ENCODE results near the gene ARF6.
"Not testable (repeated sequence)": the region's sequence is repeated elsewhere in the genome, so short reads cannot be mapped to it uniquely, and the experiment has no call there.

DNA sequence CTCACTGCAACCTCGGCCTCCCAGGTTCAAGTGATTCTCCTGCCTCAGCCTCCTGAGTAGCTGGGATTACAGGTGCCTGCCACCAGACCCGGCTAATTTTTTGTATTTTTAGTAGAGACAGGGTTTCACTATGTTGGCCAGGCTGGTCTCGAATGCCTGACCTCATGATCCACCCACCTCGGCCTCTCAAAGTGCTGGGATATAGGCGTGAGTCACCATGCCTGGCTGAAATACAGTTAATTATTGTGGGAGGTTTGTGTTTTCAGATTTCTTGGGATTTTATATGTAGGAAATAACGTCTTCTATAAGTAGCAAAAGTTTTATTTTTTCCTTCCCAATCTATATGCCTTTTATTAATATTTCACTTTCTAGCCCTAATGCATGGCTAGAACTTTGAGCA, 19.3 kb upstream of the ARF6 start:
- TF ChIP-seq, protein P1, sequence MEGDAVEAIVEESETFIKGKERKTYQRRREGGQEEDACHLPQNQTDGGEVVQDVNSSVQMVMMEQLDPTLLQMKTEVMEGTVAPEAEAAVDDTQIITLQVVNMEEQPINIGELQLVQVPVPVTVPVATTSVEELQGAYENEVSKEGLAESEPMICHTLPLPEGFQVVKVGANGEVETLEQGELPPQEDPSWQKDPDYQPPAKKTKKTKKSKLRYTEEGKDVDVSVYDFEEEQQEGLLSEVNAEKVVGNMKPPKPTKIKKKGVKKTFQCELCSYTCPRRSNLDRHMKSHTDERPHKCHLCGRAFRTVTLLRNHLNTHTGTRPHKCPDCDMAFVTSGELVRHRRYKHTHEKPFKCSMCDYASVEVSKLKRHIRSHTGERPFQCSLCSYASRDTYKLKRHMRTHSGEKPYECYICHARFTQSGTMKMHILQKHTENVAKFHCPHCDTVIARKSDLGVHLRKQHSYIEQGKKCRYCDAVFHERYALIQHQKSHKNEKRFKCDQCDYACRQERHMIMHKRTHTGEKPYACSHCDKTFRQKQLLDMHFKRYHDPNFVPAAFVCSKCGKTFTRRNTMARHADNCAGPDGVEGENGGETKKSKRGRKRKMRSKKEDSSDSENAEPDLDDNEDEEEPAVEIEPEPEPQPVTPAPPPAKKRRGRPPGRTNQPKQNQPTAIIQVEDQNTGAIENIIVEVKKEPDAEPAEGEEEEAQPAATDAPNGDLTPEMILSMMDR (conservative IDR thresholded peaks at IDR 0.05 in 1 of 2, IDR thresholded peaks at IDR 0.05 in 1 of 2; ENCODE audit: extremely low read depth in 1 of 2, insufficient read depth in 1 of 2, low read depth in 1 of 2, low read length in 2 of 2) = not testable (repeated sequence)
- not testable (repeated sequence) for TF ChIP-seq EZH2 (IDR thresholded peaks at IDR 0.05; ENCODE audit: borderline replicate concordance, low read length)

Measured in mammary epithelial cell (primary cell).